Upper lobe of left lung (tissue), 6 donors: ENCODE measurements around the gene SMAP2. TPM values are rescaled to one million over a fixed set of nuclear protein-coding genes. Genes with fewer than 3 reads are reported as not detected.

Experiments
- ATAC-seq, 2 donors: fragments of 200-7000 bp; cut with Tn5 transposase; one replicate each; pipeline ENCODE4 v1.9.1; 2022; ENCODE audit warnings: mild to moderate bottlenecking in 2 of 2, moderate library complexity in 2 of 2; ENCODE audit not compliant: low FRiP score in 2 of 2
- DNase-seq, 2 donors: peaks; one replicate each; pipeline ENCODE4 v3.0.0-alpha.2; 2019 to 2020
- H3K27ac ChIP-seq, 4 donors: fragments of 200-600 bp; sonication (generic); one replicate each; pipeline ENCODE4 v1.5.1; 2016 to 2019
- H3K27me3 ChIP-seq, 4 donors: fragments of 200-600 bp; sonication (generic); one replicate each; pipeline ENCODE4 v1.5.1; 2017 to 2019
- H3K36me3 ChIP-seq, 4 donors: fragments of 200-600 bp; sonication (generic); one replicate each; pipeline ENCODE4 v1.5.1; 2016 to 2019
- H3K4me1 ChIP-seq, 4 donors: fragments of 200-600 bp; sonication (generic); one replicate each; pipeline ENCODE4 v1.5.1; 2018 to 2019
- H3K4me3 ChIP-seq, 4 donors: fragments of 200-600 bp; sonication (generic); one replicate each; pipeline ENCODE4 v1.5.1; 2017 to 2019; ENCODE audit warnings: mild to moderate bottlenecking in 2 of 4, moderate library complexity in 1 of 4
- H3K9me3 ChIP-seq, 4 donors: fragments of 200-600 bp; sonication (generic); one replicate each; pipeline ENCODE4 v1.5.1; 2018 to 2019
- EP300 ChIP-seq, 4 donors: sonication (generic); formaldehyde crosslinking; IDR thresholded peaks; one replicate each; pipeline ENCODE4 v1.5.1; 2017; ENCODE audit warnings: antibody characterized with exemption in 4 of 4, control low read depth in 2 of 4
- POLR2A ChIP-seq, 4 donors: fragments of 450-650 bp; IDR thresholded peaks; one replicate each; pipeline ENCODE4 v1.5.1; 2016 to 2017; ENCODE audit warnings: antibody characterized with exemption in 4 of 4, mild to moderate bottlenecking in 2 of 4
- POLR2AphosphoS5 ChIP-seq, 2 donors: sonication (generic); formaldehyde crosslinking; IDR thresholded peaks; one replicate each; pipeline ENCODE4 v1.5.1; 2017; ENCODE audit warnings: antibody characterized with exemption in 2 of 2
- WGBS, 2 donors: methylation state at CpG; one replicate each; pipeline ENCODE4 v1.1.5; 2017 to 2018; 5-methylcytosine and 5-hydroxymethylcytosine counted together
- total RNA-seq, 6 donors: library from RNA; depleted of rRNA in 4 of 6; stranded (reverse); fragments of >200 nt in 4 of 6; gene quantifications; one replicate each; pipeline versions ENCODE4 v1.1.0 to v1.2.1, GENCODE V29; 2016 to 2021
- TF ChIP-seq, protein P1 (sequence below), 6 experiments: fragments of 450-650 bp in 4 of 6; fragments of 200-600 bp in 2 of 6; sonication (generic) in 2 of 6; IDR thresholded peaks; one replicate each; pipeline ENCODE4 v1.5.1; 2016 to 2019; ENCODE audit warnings: antibody characterized with exemption in 6 of 6
- donor health status: DM: no; HTN: no; CAD: no; lungs with moderate emphysema.
- donor health status: DM: no; HTN: yes; CAD: no; lungs with severe emphysema.

SMAP2 gene
- total RNA-seq, 6 donors from 2014 or later, result 68.7 to 95.3 (median 72.2) TPM

GRCh38 chr1:40407453-40407852 lies 33.9 kb downstream of the SMAP2 start:
- H3K4me3 ChIP-seq, result no peak overlapping the region
- H3K36me3 ChIP-seq, result peaks cover 4 to 28% (median 19%) of the 10 kb centered on the region in 4 donors
- H3K27me3 ChIP-seq, result no peaks in the 10 kb centered on the region
- no peak for ATAC-seq
- H3K4me1 ChIP-seq, result peaks cover 0 to 14% (median 9%) of the 10 kb centered on the region in 4 donors
- no peak for DNase-seq
- no peak overlapping the region for H3K27ac ChIP-seq
- TF ChIP-seq, protein P1, sequence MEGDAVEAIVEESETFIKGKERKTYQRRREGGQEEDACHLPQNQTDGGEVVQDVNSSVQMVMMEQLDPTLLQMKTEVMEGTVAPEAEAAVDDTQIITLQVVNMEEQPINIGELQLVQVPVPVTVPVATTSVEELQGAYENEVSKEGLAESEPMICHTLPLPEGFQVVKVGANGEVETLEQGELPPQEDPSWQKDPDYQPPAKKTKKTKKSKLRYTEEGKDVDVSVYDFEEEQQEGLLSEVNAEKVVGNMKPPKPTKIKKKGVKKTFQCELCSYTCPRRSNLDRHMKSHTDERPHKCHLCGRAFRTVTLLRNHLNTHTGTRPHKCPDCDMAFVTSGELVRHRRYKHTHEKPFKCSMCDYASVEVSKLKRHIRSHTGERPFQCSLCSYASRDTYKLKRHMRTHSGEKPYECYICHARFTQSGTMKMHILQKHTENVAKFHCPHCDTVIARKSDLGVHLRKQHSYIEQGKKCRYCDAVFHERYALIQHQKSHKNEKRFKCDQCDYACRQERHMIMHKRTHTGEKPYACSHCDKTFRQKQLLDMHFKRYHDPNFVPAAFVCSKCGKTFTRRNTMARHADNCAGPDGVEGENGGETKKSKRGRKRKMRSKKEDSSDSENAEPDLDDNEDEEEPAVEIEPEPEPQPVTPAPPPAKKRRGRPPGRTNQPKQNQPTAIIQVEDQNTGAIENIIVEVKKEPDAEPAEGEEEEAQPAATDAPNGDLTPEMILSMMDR (IDR thresholded peaks at IDR 0.05), result no peak
- TF ChIP-seq EP300 (IDR thresholded peaks at IDR 0.05), result no peak
- no peak for TF ChIP-seq POLR2A (IDR thresholded peaks at IDR 0.05)
- no peak for TF ChIP-seq POLR2AphosphoS5 (IDR thresholded peaks at IDR 0.05)
- H3K9me3 ChIP-seq, result no peaks in the 10 kb centered on the region

- ATAC-seq (no peak), DNase-seq (no peak)
- Histone ChIP-seq H3K9me3 (no peaks in the 10 kb centered on the region), H3K27ac (no peak overlapping the region), H3K36me3 (peaks cover 15 to 48% (median 29%) of the 10 kb centered on the region in 4 donors), H3K27me3 (no peaks in the 10 kb centered on the region), H3K4me3 (no peak overlapping the region), H3K4me1 (peaks cover 0 to 9% (median 6%) of the 10 kb centered on the region in 4 donors)
- 88 to 93% methylated on average over 4 of the region's 4 CpGs for WGBS, 2 donors
- no peak for TF ChIP-seq POLR2A (IDR thresholded peaks at IDR 0.05)
Observed at GRCh38 chr1:40409467-40409866, 35.9 kb downstream of the SMAP2 start.

DNA sequence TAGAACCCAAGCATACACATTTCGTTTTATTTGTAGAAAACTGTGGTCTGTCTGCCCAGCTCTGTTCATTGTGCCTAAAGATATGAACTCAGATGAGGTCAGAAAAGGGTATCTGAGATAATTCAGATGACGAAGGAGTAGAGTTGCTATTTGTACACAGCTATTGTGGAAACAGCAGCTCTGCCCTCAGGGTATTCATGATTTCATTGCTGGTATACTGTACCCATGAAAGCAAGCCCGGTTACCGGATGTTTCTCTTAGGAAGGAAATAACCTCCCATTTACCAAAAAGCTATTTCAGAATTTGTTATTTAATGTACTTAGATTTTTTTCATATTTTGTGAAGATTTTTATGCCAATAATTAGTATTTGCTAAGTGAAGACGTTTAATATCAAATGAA lies 37.8 kb downstream of the SMAP2 start:
- peaks cover 19 to 66% (median 45%) of the 10 kb centered on the region in 4 donors for H3K36me3 ChIP-seq
- H3K4me1 ChIP-seq, result no peaks in the 10 kb centered on the region
- WGBS, 2 donors, result 88 to 90% methylated on average over 5 of the region's 5 CpGs
- H3K27me3 ChIP-seq, result no peaks in the 10 kb centered on the region
- no peak overlapping the region for H3K4me3 ChIP-seq
- DNase-seq, result no peak
- H3K9me3 ChIP-seq, result no peaks in the 10 kb centered on the region
- no peak overlapping the region for H3K27ac ChIP-seq
- no peak for ATAC-seq
- TF ChIP-seq POLR2A (IDR thresholded peaks at IDR 0.05) (no peak), POLR2AphosphoS5 (IDR thresholded peaks at IDR 0.05) (no peak), EP300 (IDR thresholded peaks at IDR 0.05) (no peak)
- TF ChIP-seq, protein P1 (IDR thresholded peaks at IDR 0.05), result no peak

- H3K36me3 ChIP-seq, result peaks cover 22 to 69% (median 50%) of the 10 kb centered on the region in 4 donors
- WGBS, 2 donors, result 85 to 96% methylated on average over 2 of the region's 2 CpGs
- ATAC-seq, result no peak
Observed at GRCh38 chr1:40411843-40412242, 38.3 kb downstream of the SMAP2 start.

DNA sequence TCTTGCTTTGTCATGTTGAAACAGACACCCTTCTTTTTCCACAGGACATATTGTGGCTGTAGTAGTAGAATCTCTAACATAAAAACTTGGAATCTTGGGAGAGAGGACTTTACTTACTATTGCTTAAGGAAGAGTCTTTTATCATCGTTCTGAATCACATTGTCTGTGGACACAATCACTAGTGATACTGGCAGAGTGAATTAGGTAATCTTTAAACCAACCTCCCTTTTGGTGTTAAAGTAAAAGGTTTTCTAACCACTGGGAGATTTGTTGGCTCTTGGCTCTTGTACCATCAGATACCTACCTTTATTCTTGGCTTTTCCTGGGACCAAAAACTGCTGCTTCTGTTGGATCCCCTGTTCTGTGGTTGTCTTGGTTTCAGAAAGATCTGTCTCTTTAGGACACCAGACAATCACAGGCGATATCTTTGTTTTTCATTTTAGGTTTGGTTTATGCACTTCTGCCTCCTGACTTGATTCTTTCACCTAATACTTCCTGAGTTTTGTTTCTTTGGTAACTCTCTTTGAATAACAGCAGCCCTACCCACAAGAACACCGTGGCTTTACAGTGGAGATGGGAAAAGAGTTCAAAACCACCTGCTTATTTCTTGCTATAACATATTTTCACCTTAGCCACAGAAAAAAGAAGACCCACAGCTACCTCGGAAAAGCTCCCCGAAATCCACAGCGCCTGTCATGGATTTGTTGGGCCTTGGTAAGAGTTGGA lies 40.2 kb downstream of the SMAP2 start:
- H3K4me3 ChIP-seq, result no peak overlapping the region
- H3K4me1 ChIP-seq, result no peaks in the 10 kb centered on the region
- H3K9me3 ChIP-seq, result no peaks in the 10 kb centered on the region
- DNase-seq, result no peak
- peaks cover 31 to 83% (median 57%) of the 10 kb centered on the region in 4 donors for H3K36me3 ChIP-seq
- TF ChIP-seq POLR2AphosphoS5 (IDR thresholded peaks at IDR 0.05), result no peak
- H3K27me3 ChIP-seq, result no peaks in the 10 kb centered on the region
- no peak overlapping the region for H3K27ac ChIP-seq
- ATAC-seq, result no peak
- 86 to 90% methylated on average over 6 of the region's 6 CpGs for WGBS, 2 donors

More at GRCh38 chr1:40411843-40412242, 38.3 kb downstream of the SMAP2 start:
- no peaks in the 10 kb centered on the region for H3K27me3 ChIP-seq
- H3K4me3 ChIP-seq, result no peak overlapping the region
- no peak for DNase-seq
- TF ChIP-seq POLR2AphosphoS5 (IDR thresholded peaks at IDR 0.05), result no peak
- no peak for TF ChIP-seq POLR2A (IDR thresholded peaks at IDR 0.05)
- no peak for TF ChIP-seq EP300 (IDR thresholded peaks at IDR 0.05)
- TF ChIP-seq, protein P1 (IDR thresholded peaks at IDR 0.05), result no peak
- no peaks in the 10 kb centered on the region for H3K4me1 ChIP-seq
- H3K27ac ChIP-seq, result no peak overlapping the region
- H3K9me3 ChIP-seq, result no peaks in the 10 kb centered on the region

DNA sequence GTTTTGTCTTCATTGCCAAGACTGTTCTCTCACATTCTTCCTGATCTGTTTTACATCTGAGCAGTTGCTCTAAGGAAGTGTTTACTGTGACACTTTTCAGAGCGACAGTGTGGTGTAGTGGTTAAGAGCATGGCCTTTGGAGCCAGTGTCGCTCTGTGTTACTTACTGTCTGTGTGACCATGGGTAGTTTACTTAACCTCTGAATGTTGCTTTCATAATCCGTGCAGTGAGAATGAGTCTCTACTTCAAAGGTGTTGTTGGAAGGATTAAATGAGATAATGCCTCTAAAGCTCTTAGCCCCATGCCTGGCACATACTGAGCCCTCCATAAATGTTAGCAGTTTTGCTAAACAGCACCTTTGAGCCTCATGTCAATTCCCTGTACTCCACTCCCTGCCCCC lies 40.8 kb downstream of the SMAP2 start:
- no peaks in the 10 kb centered on the region for H3K27me3 ChIP-seq
- no peak overlapping the region for H3K27ac ChIP-seq
- WGBS, 2 donors, result 86 to 94% methylated on average over 3 of the region's 3 CpGs
- H3K9me3 ChIP-seq, result no peaks in the 10 kb centered on the region
- H3K36me3 ChIP-seq, result peaks cover 30 to 83% (median 56%) of the 10 kb centered on the region in 4 donors
- ATAC-seq (no peak), DNase-seq (no peak)
- no peaks in the 10 kb centered on the region for H3K4me1 ChIP-seq
- TF ChIP-seq EP300 (IDR thresholded peaks at IDR 0.05) (no peak), POLR2AphosphoS5 (IDR thresholded peaks at IDR 0.05) (no peak), POLR2A (IDR thresholded peaks at IDR 0.05) (no peak)
- TF ChIP-seq, protein P1 (IDR thresholded peaks at IDR 0.05), result no peak
- no peak overlapping the region for H3K4me3 ChIP-seq
